ENCODE measurements around the gene XBP1.
"Not testable (repeated sequence)": the region's sequence is repeated elsewhere in the genome, so short reads cannot be mapped to it uniquely, and the experiment has no call there.

XBP1 gene

DNA sequence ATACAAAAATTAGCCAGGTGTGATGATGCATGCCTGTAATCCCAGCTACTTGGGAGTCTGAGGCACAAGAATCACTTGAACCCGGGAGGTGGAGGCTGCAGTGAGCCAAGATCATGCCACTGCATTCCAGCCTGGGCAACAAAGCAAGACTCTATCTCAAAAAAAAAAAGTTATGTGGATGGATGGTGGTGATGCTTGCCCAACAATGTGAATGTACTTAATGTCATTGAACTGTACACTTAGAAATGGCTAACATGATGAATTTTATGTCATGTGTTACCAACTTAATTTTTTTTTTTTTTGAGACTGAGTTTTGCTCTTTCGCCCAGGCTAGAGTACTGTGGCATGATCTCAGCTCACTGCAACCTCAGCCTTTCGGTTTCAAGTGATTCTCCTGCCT, 45.9 kb downstream of the XBP1 start:
- not testable (repeated sequence) for DNase-seq

DNA sequence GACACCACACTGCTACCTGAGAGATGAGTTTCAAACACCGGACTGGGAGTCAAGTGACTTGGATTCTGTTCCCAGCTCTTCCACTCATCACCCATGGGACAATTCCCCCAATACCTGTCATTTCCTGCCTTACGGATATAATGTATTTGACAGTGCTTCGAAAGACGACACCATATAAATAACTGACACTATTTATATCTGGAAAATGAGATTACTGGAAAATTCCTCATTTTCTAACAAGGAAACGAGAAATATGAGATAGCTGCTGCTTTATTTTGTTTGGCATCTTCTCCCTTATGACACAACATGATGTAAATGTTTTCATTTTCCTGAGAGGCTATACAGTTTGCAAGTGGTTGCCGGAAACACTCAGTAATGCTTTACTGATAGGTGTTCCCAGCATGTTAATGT, 49.9 kb downstream of the XBP1 start:
- no peak for DNase-seq

Measured in nucleus accumbens (tissue), 56 donors.